Fibroblast of skin of left biceps (primary cell): ENCODE data around the gene DYNC1H1.

Experiments used
- DNase-seq, 2 experiments: peaks; one replicate each; pipeline ENCODE4 v3.0.0-alpha.2; 2013; ENCODE audit warnings: low read depth in 2 of 2

DYNC1H1 gene

GRCh38 chr14:101964297-101965180 is at the start of gene DYNC1H1:
Gene DYNC1H1 (plus strand): TSS chr14:101964573. CDS start chr14:101964692, 119 bp downstream.
- DNase-seq = peak; percentile 78 to 83

GRCh38 chr14:101915871-101916815 is 48.2 kb upstream of the DYNC1H1 start:
- no peak for DNase-seq

GRCh38 chr14:101916816-101917412 is 47.5 kb upstream of the DYNC1H1 start:
- DNase-seq = no peak

GRCh38 chr14:101917413-101918017 is 46.9 kb upstream of the DYNC1H1 start:
- no peak for DNase-seq

- DNase-seq = no peak
Observed at GRCh38 chr14:101918065-101918989, 46.0 kb upstream of the DYNC1H1 start.

GRCh38 chr14:101920271-101920670 is 44.1 kb upstream of the DYNC1H1 start:
- no peak for DNase-seq

GRCh38 chr14:101922866-101923265 is 41.5 kb upstream of the DYNC1H1 start:
- DNase-seq = no peak

- no peak for DNase-seq
Observed at GRCh38 chr14:101925152-101925551, 39.2 kb upstream of the DYNC1H1 start.

- no peak for DNase-seq
Observed at GRCh38 chr14:101926085-101926484, 38.3 kb upstream of the DYNC1H1 start.

GRCh38 chr14:101926620-101927019 is 37.8 kb upstream of the DYNC1H1 start:
- DNase-seq = no peak

- DNase-seq = peak; percentile 81 to 84
Observed at GRCh38 chr14:101927859-101928258, 36.5 kb upstream of the DYNC1H1 start.

- DNase-seq = no peak
Observed at GRCh38 chr14:101928415-101928841, 35.9 kb upstream of the DYNC1H1 start.

GRCh38 chr14:101929096-101929495 is 35.3 kb upstream of the DYNC1H1 start:
- DNase-seq = no peak

GRCh38 chr14:101929946-101930345 is 34.4 kb upstream of the DYNC1H1 start:
- no peak for DNase-seq

GRCh38 chr14:101932673-101933072 is 31.7 kb upstream of the DYNC1H1 start:
- DNase-seq = no peak

- DNase-seq = no peak
Observed at GRCh38 chr14:101933209-101933608, 31.2 kb upstream of the DYNC1H1 start.

GRCh38 chr14:101934601-101935150 is 29.7 kb upstream of the DYNC1H1 start:
- DNase-seq = no peak

GRCh38 chr14:101937926-101938767 is 26.2 kb upstream of the DYNC1H1 start:
- DNase-seq = no peak

GRCh38 chr14:101939646-101940170 is 24.7 kb upstream of the DYNC1H1 start:
- DNase-seq = no peak
